Fibroblast of lung (primary cell): Measurements from ENCODE around the gene CASP10. TPM values are rescaled to one million over a fixed set of nuclear protein-coding genes. Genes with fewer than 3 reads are reported as not detected.

ENCODE experiments used
- DNase-seq, 2 donors: peaks; one replicate each; pipeline versions ENCODE4 v3.0.0 to v3.0.0-alpha.2; 2010; ENCODE audit warnings: low read depth in 2 of 2
- H2AFZ ChIP-seq: 2 replicates; pipeline ENCODE4 v1.5.1; 2012; ENCODE audit warnings: low read length, control low read depth, inconsistent platforms
- H3K27ac ChIP-seq: 2 replicates; pipeline ENCODE4 v1.5.1; 2011; ENCODE audit warnings: low read length, control low read depth; ENCODE audit not compliant: insufficient read depth
- H3K27me3 ChIP-seq: 2 replicates; pipeline ENCODE4 v1.5.1; 2011; ENCODE audit warnings: mild to moderate bottlenecking, low read length; ENCODE audit not compliant: control insufficient read depth, insufficient read depth
- H3K36me3 ChIP-seq: 2 replicates; pipeline ENCODE4 v1.5.1; 2011; ENCODE audit warnings: low read length; ENCODE audit not compliant: control insufficient read depth, insufficient read depth
- H3K4me1 ChIP-seq: 2 replicates; pipeline ENCODE4 v1.5.1; 2011; ENCODE audit warnings: low read length; ENCODE audit not compliant: control insufficient read depth, insufficient read depth; ENCODE audit errors: extremely low read depth
- H3K4me2 ChIP-seq: 2 replicates; pipeline ENCODE4 v1.5.1; 2011; ENCODE audit warnings: low read length, control low read depth; ENCODE audit not compliant: insufficient read depth; ENCODE audit errors: extremely low read depth
- H3K4me3 ChIP-seq, 4 experiments: fragments of 200-600 bp in 1 of 4; sonication (generic) in 1 of 4; replicated peaks in 1 of 4; 2 replicates each; pipeline ENCODE4 v1.5.1; 2011 to 2016; ENCODE audit warnings: low read length in 4 of 4, low read depth in 3 of 4, mild to moderate bottlenecking in 3 of 4, control low read depth in 2 of 4, inconsistent platforms in 1 of 4, mixed read lengths in 1 of 4; ENCODE audit not compliant: insufficient read depth in 1 of 4; ENCODE audit errors: control extremely low read depth in 1 of 4
- H3K79me2 ChIP-seq: 2 replicates; pipeline ENCODE4 v1.5.1; 2012; ENCODE audit warnings: mild to moderate bottlenecking, low read length, inconsistent platforms; ENCODE audit not compliant: control insufficient read depth, insufficient read depth
- H3K9ac ChIP-seq: 2 replicates; pipeline ENCODE4 v1.5.1; 2011; ENCODE audit warnings: mild to moderate bottlenecking, low read length, control low read depth; ENCODE audit not compliant: insufficient read depth
- H3K9me3 ChIP-seq: 2 replicates; pipeline ENCODE4 v1.5.1; 2012; ENCODE audit warnings: low read depth, low read length; ENCODE audit not compliant: control insufficient read depth, insufficient read depth
- H4K20me1 ChIP-seq: 2 replicates; pipeline ENCODE4 v1.5.1; 2011; ENCODE audit warnings: low read length; ENCODE audit not compliant: control insufficient read depth, insufficient read depth; ENCODE audit errors: extremely low read depth
- EZH2 ChIP-seq: IDR thresholded peaks from 2 replicates; pipeline ENCODE4 v1.5.1; 2012; ENCODE audit warnings: low read length, control low read depth, mild to moderate bottlenecking; ENCODE audit errors: missing control alignments
- polyA plus RNA-seq, 2 donors: library from polyadenylated mRNA; depleted of rRNA in 1 of 2; stranded (reverse) in 1 of 2; unstranded in 1 of 2; fragments of >200 nt; gene quantifications; 2 replicates each; pipeline ENCODE4 v1.2.1, GENCODE V29; 2011 to 2012; ENCODE audit warnings: missing spikeins in 1 of 2
- total RNA-seq: library from RNA; depleted of rRNA; stranded (reverse); fragments of >200 nt; gene quantifications from 2 replicates; pipeline ENCODE4 v1.2.1, GENCODE V29; 2014
- TF ChIP-seq, protein P1 (sequence below), 2 donors: IDR thresholded peaks in 1 of 2; conservative IDR thresholded peaks in 1 of 2; 1 replicate in 1 of 2; 2 replicates in 1 of 2; pipeline ENCODE4 v1.5.1; 2011 to 2012; ENCODE audit warnings: low read length in 2 of 2, control low read depth in 1 of 2, inconsistent platforms in 1 of 2, low read depth in 1 of 2, mild to moderate bottlenecking in 1 of 2

Gene CASP10
- total and polyA plus RNA-seq, 2 donors (not counting 1 experiment from before 2014, with no cell fraction given) = 5.5 to 8.1 TPM

GRCh38 chr2:201242571-201243277, 59.8 kb downstream of the CASP10 start:
- Histone ChIP-seq H4K20me1 (no peaks in the 10 kb centered on the region), H3K27me3 (no peaks in the 10 kb centered on the region), H3K9ac (no peak overlapping the region), H3K4me2 (no peak overlapping the region), H2AFZ (no peak overlapping the region), H3K36me3 (no peaks in the 10 kb centered on the region), H3K27ac (no peak overlapping the region), H3K4me1 (peaks cover 7% of the 10 kb centered on the region), H3K4me3 (no peak overlapping the region), H3K9me3 (no peaks in the 10 kb centered on the region), H3K79me2 (no peaks in the 10 kb centered on the region)
- TF ChIP-seq, protein P1, sequence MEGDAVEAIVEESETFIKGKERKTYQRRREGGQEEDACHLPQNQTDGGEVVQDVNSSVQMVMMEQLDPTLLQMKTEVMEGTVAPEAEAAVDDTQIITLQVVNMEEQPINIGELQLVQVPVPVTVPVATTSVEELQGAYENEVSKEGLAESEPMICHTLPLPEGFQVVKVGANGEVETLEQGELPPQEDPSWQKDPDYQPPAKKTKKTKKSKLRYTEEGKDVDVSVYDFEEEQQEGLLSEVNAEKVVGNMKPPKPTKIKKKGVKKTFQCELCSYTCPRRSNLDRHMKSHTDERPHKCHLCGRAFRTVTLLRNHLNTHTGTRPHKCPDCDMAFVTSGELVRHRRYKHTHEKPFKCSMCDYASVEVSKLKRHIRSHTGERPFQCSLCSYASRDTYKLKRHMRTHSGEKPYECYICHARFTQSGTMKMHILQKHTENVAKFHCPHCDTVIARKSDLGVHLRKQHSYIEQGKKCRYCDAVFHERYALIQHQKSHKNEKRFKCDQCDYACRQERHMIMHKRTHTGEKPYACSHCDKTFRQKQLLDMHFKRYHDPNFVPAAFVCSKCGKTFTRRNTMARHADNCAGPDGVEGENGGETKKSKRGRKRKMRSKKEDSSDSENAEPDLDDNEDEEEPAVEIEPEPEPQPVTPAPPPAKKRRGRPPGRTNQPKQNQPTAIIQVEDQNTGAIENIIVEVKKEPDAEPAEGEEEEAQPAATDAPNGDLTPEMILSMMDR (conservative IDR thresholded peaks at IDR 0.05 in 1 of 2, IDR thresholded peaks at IDR 0.05 in 1 of 2; ENCODE audit: low read depth in 1 of 2, low read length in 2 of 2) = no peak
- no peak for TF ChIP-seq EZH2
- no peak for DNase-seq

GRCh38 chr2:201244829-201245228, 61.9 kb downstream of the CASP10 start:
- H4K20me1 ChIP-seq = no peaks in the 10 kb centered on the region
- no peak for DNase-seq
- TF ChIP-seq EZH2 = no peak
- TF ChIP-seq, protein P1 (conservative IDR thresholded peaks at IDR 0.05 in 1 of 2, IDR thresholded peaks at IDR 0.05 in 1 of 2; ENCODE audit: low read depth in 1 of 2, low read length in 2 of 2) = no peak

DNA sequence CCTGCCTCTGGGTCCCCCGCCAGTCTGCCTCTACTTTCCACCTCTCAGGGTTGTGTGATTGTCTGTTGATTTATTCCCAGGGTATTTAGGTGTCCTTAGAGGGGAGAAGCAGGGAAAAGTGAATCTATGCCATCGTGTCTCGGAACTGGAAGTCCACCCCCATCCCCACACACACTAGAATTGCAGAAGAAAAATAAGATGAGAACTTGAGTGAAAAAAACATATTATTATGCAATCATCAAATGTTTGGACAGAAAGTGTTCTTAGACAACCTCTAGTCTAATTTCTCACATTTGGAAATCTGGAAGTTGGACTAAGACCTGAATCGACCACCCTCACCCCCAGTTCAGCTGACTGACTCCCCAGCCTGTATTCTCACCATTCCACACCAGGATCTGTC, 63.3 kb downstream of the CASP10 start:
- H2AFZ ChIP-seq = no peak overlapping the region
- no peaks in the 10 kb centered on the region for H4K20me1 ChIP-seq
- H3K27me3 ChIP-seq = no peaks in the 10 kb centered on the region
- H3K36me3 ChIP-seq = no peaks in the 10 kb centered on the region
- no peaks in the 10 kb centered on the region for H3K9me3 ChIP-seq
- no peak overlapping the region for H3K27ac ChIP-seq
- H3K9ac ChIP-seq = no peak overlapping the region
- no peak overlapping the region for H3K4me2 ChIP-seq
- no peaks in the 10 kb centered on the region for H3K79me2 ChIP-seq
- H3K4me3 ChIP-seq = no peak overlapping the region
- no peak for DNase-seq
- no peaks in the 10 kb centered on the region for H3K4me1 ChIP-seq
- TF ChIP-seq, protein P1 (conservative IDR thresholded peaks at IDR 0.05 in 1 of 2, IDR thresholded peaks at IDR 0.05 in 1 of 2; ENCODE audit: low read depth in 1 of 2, low read length in 2 of 2) = no peak

More at GRCh38 chr2:201244829-201245228, 61.9 kb downstream of the CASP10 start:
- H3K4me3 ChIP-seq = no peak overlapping the region
- no peaks in the 10 kb centered on the region for H3K36me3 ChIP-seq
- H2AFZ ChIP-seq = no peak overlapping the region
- H3K79me2 ChIP-seq = no peaks in the 10 kb centered on the region
- H3K27me3 ChIP-seq = no peaks in the 10 kb centered on the region
- H3K4me2 ChIP-seq = no peak overlapping the region
- no peaks in the 10 kb centered on the region for H3K9me3 ChIP-seq
- H3K27ac ChIP-seq = no peak overlapping the region
- peaks cover 3% of the 10 kb centered on the region for H3K4me1 ChIP-seq
- H3K9ac ChIP-seq = no peak overlapping the region
